Hematopoietic multipotent progenitor cell treated with erythropoietin and hydrocortisone succinate and interleukin-3 and kit ligand, for 15 days (in vitro differentiated cells): ENCODE data around the gene TRIM17.

Experiments used
- DNase-seq: peaks from one replicate; pipeline ENCODE4 v3.0.0-alpha.2; 2015; ENCODE audit warnings: low spot score

Gene TRIM17

GRCh38 chr1:228416217-228416933, at the start of gene TRIM17:
Gene TRIM17 (minus strand): TSS chr1:228416861. CDS start chr1:228415072, 1,789 bp downstream.
- no peak for DNase-seq

GRCh38 chr1:228465571-228466146, 49.0 kb upstream of the TRIM17 start:
- DNase-seq, result no peak

GRCh38 chr1:228465141-228465540, 48.5 kb upstream of the TRIM17 start:
- DNase-seq, result no peak

- DNase-seq, result peak; percentile 80
Observed at GRCh38 chr1:228464487-228464983, 47.9 kb upstream of the TRIM17 start.

GRCh38 chr1:228463559-228464455, 47.1 kb upstream of the TRIM17 start:
- DNase-seq, result peak; percentile 83

GRCh38 chr1:228463009-228463558, 46.4 kb upstream of the TRIM17 start:
- DNase-seq, result no peak

GRCh38 chr1:228462560-228462959, 45.9 kb upstream of the TRIM17 start:
- no peak for DNase-seq

GRCh38 chr1:228460821-228461220, 44.2 kb upstream of the TRIM17 start:
- no peak for DNase-seq

GRCh38 chr1:228459091-228459993, 42.7 kb upstream of the TRIM17 start:
- peak; percentile 78 for DNase-seq

- DNase-seq, result peak; percentile 99
Observed at GRCh38 chr1:228457396-228458176, 40.9 kb upstream of the TRIM17 start.

GRCh38 chr1:228457017-228457395, 40.3 kb upstream of the TRIM17 start:
- no peak for DNase-seq

GRCh38 chr1:228456252-228457016, 39.8 kb upstream of the TRIM17 start:
- no peak for DNase-seq

GRCh38 chr1:228455715-228456114, 39.1 kb upstream of the TRIM17 start:
- peak; percentile 32 for DNase-seq

- no peak for DNase-seq
Observed at GRCh38 chr1:228454238-228454637, 37.6 kb upstream of the TRIM17 start.

GRCh38 chr1:228453614-228454013, 37.0 kb upstream of the TRIM17 start:
- no peak for DNase-seq

GRCh38 chr1:228453022-228453560, 36.4 kb upstream of the TRIM17 start:
- no peak for DNase-seq

GRCh38 chr1:228452194-228453021, 35.7 kb upstream of the TRIM17 start:
- DNase-seq, result no peak

- no peak for DNase-seq
Observed at GRCh38 chr1:228450200-228450599, 33.5 kb upstream of the TRIM17 start.
